ENCODE measurements around the gene F3.

The F3 gene

GRCh38 chr1:94543001-94543400 lies 1.4 kb upstream of the F3 start:
- no peak overlapping the region for H3K9ac ChIP-seq (ENCODE audit: low read length)
- no peaks in the 10 kb centered on the region for H3F3A ChIP-seq (ENCODE audit: insufficient read depth, low read length)
- no peak overlapping the region for H3K4me2 ChIP-seq (ENCODE audit: low read length)
- H3K27ac ChIP-seq (ENCODE audit: low read depth, low read length, poor library complexity, severe bottlenecking) = no peak overlapping the region
- H4K20me1 ChIP-seq (ENCODE audit: insufficient read depth, low read length) = no peaks in the 10 kb centered on the region
- no peaks in the 10 kb centered on the region for H3K9me2 ChIP-seq (ENCODE audit: low read depth, low read length)
- H3K4me3 ChIP-seq (ENCODE audit: low read depth, low read length, poor library complexity, severe bottlenecking) = no peak overlapping the region
- H3K27me3 ChIP-seq (ENCODE audit: insufficient read depth, low read length) = no peaks in the 10 kb centered on the region
- H3K79me2 ChIP-seq (ENCODE audit: insufficient read depth, low read length) = no peaks in the 10 kb centered on the region
- H3K9me3 ChIP-seq (ENCODE audit: low read length) = no peaks in the 10 kb centered on the region
- H3K36me3 ChIP-seq (ENCODE audit: insufficient read depth, low read length) = no peaks in the 10 kb centered on the region
- no peak for TF ChIP-seq CTCF (IDR thresholded peaks at IDR 0.05; ENCODE audit: low read length)
- no peak for TF ChIP-seq EZH2 (IDR thresholded peaks at IDR 0.05; ENCODE audit: borderline replicate concordance, low read length)
- no peaks in the 10 kb centered on the region for H3K4me1 ChIP-seq (ENCODE audit: insufficient read depth, low read length, severe bottlenecking)
- H2AFZ ChIP-seq (ENCODE audit: low read length) = no peak overlapping the region

DNA sequence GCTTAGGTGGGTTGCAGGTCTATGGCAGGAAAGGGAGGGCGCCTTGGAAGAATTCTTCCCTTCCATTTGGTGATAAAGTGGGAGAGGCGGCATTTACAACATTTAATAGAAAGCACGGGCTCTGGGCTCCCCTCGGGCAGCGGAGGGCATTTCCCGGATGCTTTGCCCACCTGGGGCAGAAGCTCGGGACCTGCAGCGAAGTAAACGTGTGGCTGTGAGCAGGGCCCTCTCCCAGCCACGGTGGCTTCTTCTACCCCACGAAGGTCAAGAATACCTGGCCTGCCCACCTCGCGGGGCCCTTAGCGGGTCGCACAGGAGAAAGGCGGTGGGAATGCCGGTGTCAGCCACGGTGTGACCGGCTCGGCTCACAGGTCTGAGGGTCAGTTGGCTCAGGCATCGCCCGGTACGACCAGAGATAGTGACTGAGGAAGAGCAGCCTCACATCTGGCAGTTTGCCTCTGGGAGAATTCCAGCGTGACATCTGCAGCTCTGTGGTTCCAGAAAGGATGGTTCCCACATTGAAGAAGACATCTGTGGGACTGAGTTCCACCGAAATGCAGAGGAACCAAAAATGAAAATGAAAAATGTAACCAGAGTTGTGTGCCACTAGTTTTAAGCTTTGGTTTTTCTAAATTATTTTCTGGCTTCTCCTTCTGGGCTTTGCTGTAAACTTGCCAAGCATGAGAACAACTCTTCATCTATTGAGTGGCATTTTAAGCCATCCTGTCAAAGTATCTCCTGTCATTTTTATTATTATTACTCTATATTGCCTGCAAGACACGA lies 720 bp upstream of the F3 start:
- H3K9me3 ChIP-seq (ENCODE audit: low read length) = no peaks in the 10 kb centered on the region
- no peaks in the 10 kb centered on the region for H3K79me2 ChIP-seq (ENCODE audit: insufficient read depth, low read length)
- TF ChIP-seq EZH2 (IDR thresholded peaks at IDR 0.05; ENCODE audit: borderline replicate concordance, low read length) (no peak), CTCF (IDR thresholded peaks at IDR 0.05; ENCODE audit: low read length) (no peak)
- no peaks in the 10 kb centered on the region for H3K4me1 ChIP-seq (ENCODE audit: insufficient read depth, low read length, severe bottlenecking)
- no peaks in the 10 kb centered on the region for H4K20me1 ChIP-seq (ENCODE audit: insufficient read depth, low read length)
- no peaks in the 10 kb centered on the region for H3K36me3 ChIP-seq (ENCODE audit: insufficient read depth, low read length)
- H3K4me3 ChIP-seq (ENCODE audit: low read depth, low read length, poor library complexity, severe bottlenecking) = no peak overlapping the region
- H3K27me3 ChIP-seq (ENCODE audit: insufficient read depth, low read length) = no peaks in the 10 kb centered on the region
- no peak overlapping the region for H2AFZ ChIP-seq (ENCODE audit: low read length)
- H3F3A ChIP-seq (ENCODE audit: insufficient read depth, low read length) = no peaks in the 10 kb centered on the region
- no peak overlapping the region for H3K27ac ChIP-seq (ENCODE audit: low read depth, low read length, poor library complexity, severe bottlenecking)
- H3K9ac ChIP-seq (ENCODE audit: low read length) = no peak overlapping the region
- no peak overlapping the region for H3K4me2 ChIP-seq (ENCODE audit: low read length)
- H3K9me2 ChIP-seq (ENCODE audit: low read depth, low read length) = no peaks in the 10 kb centered on the region

- H3K79me2 ChIP-seq (ENCODE audit: insufficient read depth, low read length) = no peaks in the 10 kb centered on the region
- H3K36me3 ChIP-seq (ENCODE audit: insufficient read depth, low read length) = no peaks in the 10 kb centered on the region
- no peak overlapping the region for H3K9ac ChIP-seq (ENCODE audit: low read length)
- no peaks in the 10 kb centered on the region for H3K27me3 ChIP-seq (ENCODE audit: insufficient read depth, low read length)
- no peak overlapping the region for H3K27ac ChIP-seq (ENCODE audit: low read depth, low read length, poor library complexity, severe bottlenecking)
- no peaks in the 10 kb centered on the region for H3K4me1 ChIP-seq (ENCODE audit: insufficient read depth, low read length, severe bottlenecking)
- H4K20me1 ChIP-seq (ENCODE audit: insufficient read depth, low read length) = no peaks in the 10 kb centered on the region
- no peak overlapping the region for H2AFZ ChIP-seq (ENCODE audit: low read length)
- no peak for TF ChIP-seq CTCF (IDR thresholded peaks at IDR 0.05; ENCODE audit: low read length)
- TF ChIP-seq EZH2 (IDR thresholded peaks at IDR 0.05; ENCODE audit: borderline replicate concordance, low read length) = no peak
- no peak overlapping the region for H3K4me2 ChIP-seq (ENCODE audit: low read length)
- no peaks in the 10 kb centered on the region for H3K9me3 ChIP-seq (ENCODE audit: low read length)
- no peak overlapping the region for H3K4me3 ChIP-seq (ENCODE audit: low read depth, low read length, poor library complexity, severe bottlenecking)
- no peaks in the 10 kb centered on the region for H3F3A ChIP-seq (ENCODE audit: insufficient read depth, low read length)
- no peaks in the 10 kb centered on the region for H3K9me2 ChIP-seq (ENCODE audit: low read depth, low read length)
These were observed 916 bp downstream of the F3 start for GRCh38 chr1:94540440-94541245.
